ENCODE results near the gene SHISAL1.

Gene SHISAL1

DNA sequence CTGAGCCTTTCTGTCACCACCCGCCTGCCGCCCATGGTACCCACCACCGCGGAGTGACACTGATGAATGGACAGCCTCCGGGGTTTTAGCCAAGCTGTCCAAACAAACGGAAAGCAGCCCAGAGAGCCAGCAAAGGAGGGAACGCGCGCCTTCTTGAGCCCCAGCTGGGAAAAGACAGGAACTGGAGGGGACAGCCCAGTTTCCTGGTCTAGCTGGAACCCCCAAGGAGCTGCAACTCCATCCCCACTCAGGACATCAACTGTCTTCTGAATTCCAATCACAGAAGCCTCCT lies 33.7 kb downstream of the SHISAL1 start:
- no peak overlapping the region for H2AFZ ChIP-seq (ENCODE audit: low read length)
- no peaks in the 10 kb centered on the region for H3K9me3 ChIP-seq (replicated peaks; ENCODE audit: insufficient read depth, low read length)
- H3K4me3 ChIP-seq (ENCODE audit: low read length), result no peak overlapping the region
- H4K20me1 ChIP-seq (ENCODE audit: insufficient read depth, low read length), result no peaks in the 10 kb centered on the region
- no peak for TF ChIP-seq EZH2phosphoT487 (IDR thresholded peaks at IDR 0.05; ENCODE audit: low read length)
- TF ChIP-seq, protein P1, sequence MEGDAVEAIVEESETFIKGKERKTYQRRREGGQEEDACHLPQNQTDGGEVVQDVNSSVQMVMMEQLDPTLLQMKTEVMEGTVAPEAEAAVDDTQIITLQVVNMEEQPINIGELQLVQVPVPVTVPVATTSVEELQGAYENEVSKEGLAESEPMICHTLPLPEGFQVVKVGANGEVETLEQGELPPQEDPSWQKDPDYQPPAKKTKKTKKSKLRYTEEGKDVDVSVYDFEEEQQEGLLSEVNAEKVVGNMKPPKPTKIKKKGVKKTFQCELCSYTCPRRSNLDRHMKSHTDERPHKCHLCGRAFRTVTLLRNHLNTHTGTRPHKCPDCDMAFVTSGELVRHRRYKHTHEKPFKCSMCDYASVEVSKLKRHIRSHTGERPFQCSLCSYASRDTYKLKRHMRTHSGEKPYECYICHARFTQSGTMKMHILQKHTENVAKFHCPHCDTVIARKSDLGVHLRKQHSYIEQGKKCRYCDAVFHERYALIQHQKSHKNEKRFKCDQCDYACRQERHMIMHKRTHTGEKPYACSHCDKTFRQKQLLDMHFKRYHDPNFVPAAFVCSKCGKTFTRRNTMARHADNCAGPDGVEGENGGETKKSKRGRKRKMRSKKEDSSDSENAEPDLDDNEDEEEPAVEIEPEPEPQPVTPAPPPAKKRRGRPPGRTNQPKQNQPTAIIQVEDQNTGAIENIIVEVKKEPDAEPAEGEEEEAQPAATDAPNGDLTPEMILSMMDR (IDR thresholded peaks at IDR 0.05; ENCODE audit: low read length), result no peak
- no peak for TF ChIP-seq EZH2 (optimal IDR thresholded peaks at IDR 0.05; ENCODE audit: low read depth, low read length)
- H3K9me2 ChIP-seq (replicated peaks; ENCODE audit: insufficient read depth, low read length), result no peaks in the 10 kb centered on the region
- H3K36me3 ChIP-seq (replicated peaks; ENCODE audit: insufficient read depth, low read length), result no peaks in the 10 kb centered on the region
- H3F3A ChIP-seq (ENCODE audit: insufficient read depth, low read length), result no peaks in the 10 kb centered on the region
- H3K27me3 ChIP-seq (replicated peaks; ENCODE audit: insufficient read depth, low read length), result peaks cover 100% of the 10 kb centered on the region
- no peak overlapping the region for H3K4me2 ChIP-seq (ENCODE audit: low read depth, low read length)
- no peak overlapping the region for H3K9ac ChIP-seq (ENCODE audit: low read length)
- no peaks in the 10 kb centered on the region for H3K79me2 ChIP-seq (ENCODE audit: low read length)
- no peaks in the 10 kb centered on the region for H3K4me1 ChIP-seq (ENCODE audit: low read length)
- H3K27ac ChIP-seq (ENCODE audit: low read length), result no peak overlapping the region
- no peak for DNase-seq

DNA sequence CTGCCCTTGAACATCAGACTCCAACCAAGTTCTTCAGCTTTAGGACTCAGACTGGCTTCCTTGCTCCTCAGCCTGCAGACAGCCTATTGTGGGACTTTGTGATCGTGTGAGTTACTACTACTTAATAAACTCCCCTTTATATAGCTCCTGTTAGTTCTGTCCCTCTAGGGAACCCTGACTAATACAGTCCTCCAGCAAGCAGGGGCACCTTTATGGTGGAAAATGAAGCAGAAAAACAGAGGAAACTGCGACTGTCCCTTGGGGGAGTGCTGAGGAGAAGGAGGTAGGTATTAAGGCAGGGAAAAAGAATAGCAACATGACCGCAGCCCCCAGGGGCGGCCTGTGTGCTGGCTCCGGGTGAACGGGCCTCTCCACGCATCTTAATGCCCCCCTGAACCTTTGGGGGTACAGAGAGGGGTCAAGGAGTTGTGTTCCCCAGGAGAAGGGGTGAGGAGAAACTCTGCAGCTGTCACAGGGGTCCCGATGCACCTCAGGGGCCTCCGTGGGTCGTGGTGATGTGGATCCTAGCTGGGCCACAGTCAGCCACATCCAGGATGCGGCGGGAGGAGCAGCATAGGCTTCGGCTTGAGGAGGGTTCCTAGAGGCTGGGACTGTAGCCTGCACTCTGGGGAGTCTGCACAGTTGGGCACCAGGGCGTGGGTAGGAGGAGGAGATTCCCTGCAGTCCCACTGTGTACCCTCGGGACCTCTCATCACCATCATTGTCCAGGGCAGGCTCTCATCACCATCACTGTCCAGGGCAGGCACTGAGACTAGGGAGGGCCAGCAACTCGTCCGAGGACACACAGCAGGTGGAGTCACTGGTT lies 34.3 kb downstream of the SHISAL1 start:
- Histone ChIP-seq H3K9me3 (replicated peaks; ENCODE audit: insufficient read depth, low read length) (no peaks in the 10 kb centered on the region), H3F3A (ENCODE audit: insufficient read depth, low read length) (no peaks in the 10 kb centered on the region), H3K4me2 (ENCODE audit: low read depth, low read length) (no peak overlapping the region), H3K9ac (ENCODE audit: low read length) (no peak overlapping the region), H3K9me2 (replicated peaks; ENCODE audit: insufficient read depth, low read length) (no peaks in the 10 kb centered on the region), H3K79me2 (ENCODE audit: low read length) (no peaks in the 10 kb centered on the region), H3K4me3 (ENCODE audit: low read length) (no peak overlapping the region), H4K20me1 (ENCODE audit: insufficient read depth, low read length) (no peaks in the 10 kb centered on the region), H2AFZ (ENCODE audit: low read length) (no peak overlapping the region), H3K36me3 (replicated peaks; ENCODE audit: insufficient read depth, low read length) (no peaks in the 10 kb centered on the region), H3K4me1 (ENCODE audit: low read length) (no peaks in the 10 kb centered on the region), H3K27me3 (replicated peaks; ENCODE audit: insufficient read depth, low read length) (peaks cover 98% of the 10 kb centered on the region), H3K27ac (ENCODE audit: low read length) (no peak overlapping the region)
- no peak for DNase-seq
- TF ChIP-seq EZH2phosphoT487 (IDR thresholded peaks at IDR 0.05; ENCODE audit: low read length), result no peak
- no peak for TF ChIP-seq EZH2 (optimal IDR thresholded peaks at IDR 0.05; ENCODE audit: low read depth, low read length)
- TF ChIP-seq, protein P1 (IDR thresholded peaks at IDR 0.05; ENCODE audit: low read length), result no peak

DNA sequence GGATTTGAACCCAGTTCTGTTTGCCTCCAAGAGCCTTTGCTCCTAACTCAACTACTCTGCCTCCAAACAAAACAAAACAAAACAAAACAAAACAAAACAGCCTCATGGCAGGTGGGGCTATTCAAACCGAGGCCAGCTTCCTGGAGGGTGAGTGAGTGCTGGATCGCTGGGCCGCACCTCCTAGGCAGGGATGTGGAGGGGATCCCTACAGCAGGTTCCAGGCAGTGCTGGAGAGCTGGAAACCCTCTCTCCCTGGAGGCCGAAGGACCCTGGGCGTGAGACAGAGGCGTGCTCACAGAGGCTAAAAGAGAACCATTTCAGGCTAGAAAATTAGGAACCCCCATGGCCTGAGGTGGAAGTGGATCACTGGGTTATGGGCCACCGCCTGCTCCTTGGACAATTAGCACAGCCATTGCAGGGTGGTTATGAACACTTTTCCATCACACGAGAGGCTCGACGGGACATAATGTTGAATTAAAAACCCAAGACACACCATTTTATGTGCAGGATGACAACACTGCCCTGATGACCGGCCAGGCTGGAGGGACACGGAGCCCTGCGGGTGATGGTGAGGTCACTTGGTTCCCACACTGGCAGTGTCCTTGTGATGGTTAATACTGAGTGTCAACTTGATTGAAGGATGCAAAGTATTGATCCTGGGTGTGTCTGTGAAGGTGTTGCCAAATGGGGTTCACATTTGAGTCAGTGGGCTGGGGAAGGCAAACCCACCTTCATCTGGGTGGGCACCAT lies 35.2 kb downstream of the SHISAL1 start:
- TF ChIP-seq EZH2phosphoT487 (IDR thresholded peaks at IDR 0.05; ENCODE audit: low read length), result no peak
- no peak for TF ChIP-seq EZH2 (optimal IDR thresholded peaks at IDR 0.05; ENCODE audit: low read depth, low read length)
- TF ChIP-seq, protein P1 (IDR thresholded peaks at IDR 0.05; ENCODE audit: low read length), result no peak
- Histone ChIP-seq H3K27ac (ENCODE audit: low read length) (no peak overlapping the region), H3K36me3 (replicated peaks; ENCODE audit: insufficient read depth, low read length) (no peaks in the 10 kb centered on the region), H3K4me3 (ENCODE audit: low read length) (no peak overlapping the region), H3K9me3 (replicated peaks; ENCODE audit: insufficient read depth, low read length) (no peaks in the 10 kb centered on the region), H3K27me3 (replicated peaks; ENCODE audit: insufficient read depth, low read length) (peaks cover 98% of the 10 kb centered on the region), H2AFZ (ENCODE audit: low read length) (no peak overlapping the region), H3K9ac (ENCODE audit: low read length) (no peak overlapping the region), H3K4me2 (ENCODE audit: low read depth, low read length) (no peak overlapping the region), H3K79me2 (ENCODE audit: low read length) (no peaks in the 10 kb centered on the region), H3K9me2 (replicated peaks; ENCODE audit: insufficient read depth, low read length) (no peaks in the 10 kb centered on the region), H4K20me1 (ENCODE audit: insufficient read depth, low read length) (no peaks in the 10 kb centered on the region), H3F3A (ENCODE audit: insufficient read depth, low read length) (no peaks in the 10 kb centered on the region), H3K4me1 (ENCODE audit: low read length) (no peaks in the 10 kb centered on the region)
- no peak for DNase-seq
